ENCODE data around the gene PKP2. TPM values are rescaled to one million over a fixed set of nuclear protein-coding genes. Genes with fewer than 3 reads are reported as not detected.

Gene PKP2
- 3.7 and 39.6 TPM in 2 replicates for total RNA-seq

GRCh38 chr12:32896432-32897280 lies at the start of gene PKP2:
TSS of gene PKP2 (minus strand) at chr12:32896777. CDS start at chr12:32896731, 46 bp downstream.

GRCh38 chr12:32755654-32756475 lies 140.7 kb downstream of the PKP2 start, which contains the start of gene YARS2:
TSS of gene YARS2 (minus strand) at chr12:32755897. CDS start at chr12:32755874, 23 bp downstream.

Other genes with a start within 250 kb of the PKP2 start
- 53.0 and 83.0 TPM in 2 replicates for gene DNM1L, start 217.5 kb downstream of the PKP2 start, total RNA-seq
- gene YARS2, start 140.9 kb downstream of the PKP2 start, total RNA-seq, result 19.3 and 36.1 TPM in 2 replicates

Measured in placental pericyte (primary cell).